Suprapubic skin (tissue), 4 donors: ENCODE measurements around the gene COX10. TPM values are rescaled to one million over a fixed set of nuclear protein-coding genes. Genes with fewer than 3 reads are reported as not detected.

Source experiments
- DNase-seq, 2 donors: peaks; one replicate each; pipeline ENCODE4 v3.0.0-alpha.2; 2019; ENCODE audit warnings: low spot score in 2 of 2
- H3K27ac ChIP-seq: fragments of 200-600 bp; sonication (generic); one replicate; pipeline ENCODE4 v1.5.1; 2019
- H3K27me3 ChIP-seq: fragments of 200-600 bp; sonication (generic); one replicate; pipeline ENCODE4 v1.5.1; 2019
- H3K36me3 ChIP-seq: fragments of 200-600 bp; sonication (generic); one replicate; pipeline ENCODE4 v1.5.1; 2019
- H3K4me1 ChIP-seq: fragments of 200-600 bp; sonication (generic); one replicate; pipeline ENCODE4 v1.5.1; 2019
- H3K4me3 ChIP-seq: fragments of 200-600 bp; sonication (generic); one replicate; pipeline ENCODE4 v1.5.1; 2019; ENCODE audit warnings: mild to moderate bottlenecking
- H3K9me3 ChIP-seq: fragments of 200-600 bp; sonication (generic); one replicate; pipeline ENCODE4 v1.5.1; 2019
- CTCF ChIP-seq, 2 donors: fragments of 200-600 bp in 1 of 2; fragments of 450-650 bp in 1 of 2; sonication (generic) in 1 of 2; IDR thresholded peaks; one replicate each; pipeline ENCODE4 v1.5.1; 2016 to 2019; ENCODE audit warnings: antibody characterized with exemption in 2 of 2, mild to moderate bottlenecking in 1 of 2, moderate library complexity in 1 of 2
- EP300 ChIP-seq: sonication (generic); formaldehyde crosslinking; IDR thresholded peaks from one replicate; pipeline ENCODE4 v1.6.1; 2017; ENCODE audit warnings: antibody characterized with exemption
- POLR2A ChIP-seq, 2 donors: fragments of 450-650 bp; IDR thresholded peaks; one replicate each; pipeline ENCODE4 v1.6.1; 2017; ENCODE audit warnings: antibody characterized with exemption in 2 of 2, mild to moderate bottlenecking in 2 of 2, moderate library complexity in 2 of 2
- POLR2AphosphoS5 ChIP-seq, 3 donors: sonication (generic); formaldehyde crosslinking; IDR thresholded peaks; one replicate each; pipeline ENCODE4 v1.6.1; 2017; ENCODE audit warnings: antibody characterized with exemption in 3 of 3
- WGBS: methylation state at CpG from one replicate; pipeline ENCODE4 v1.1.5; 2018; 5-methylcytosine and 5-hydroxymethylcytosine counted together
- total RNA-seq, 4 donors: library from RNA; depleted of rRNA; stranded (reverse); fragments of >200 nt; gene quantifications; one replicate each; pipeline ENCODE4 v1.1.0, GENCODE V29; 2016

The COX10 gene
- total RNA-seq, 4 donors from 2014 or later: 26.5 to 35.9 (median 32.1) TPM

GRCh38 chr17:14134456-14134855 lies 65.2 kb downstream of the COX10 start:
- no peaks in the 10 kb centered on the region for H3K9me3 ChIP-seq
- no peak overlapping the region for H3K27ac ChIP-seq
- H3K4me3 ChIP-seq: no peak overlapping the region
- TF ChIP-seq POLR2A (IDR thresholded peaks at IDR 0.05): no peak
- TF ChIP-seq CTCF (IDR thresholded peaks at IDR 0.05): no peak
- TF ChIP-seq POLR2AphosphoS5 (IDR thresholded peaks at IDR 0.05): no peak
- no peak for TF ChIP-seq EP300
- H3K4me1 ChIP-seq: no peaks in the 10 kb centered on the region
- DNase-seq: no peak
- WGBS: 85% methylated on average over 2 of the region's 2 CpGs
- H3K27me3 ChIP-seq: no peaks in the 10 kb centered on the region
- H3K36me3 ChIP-seq: no peaks in the 10 kb centered on the region

DNA sequence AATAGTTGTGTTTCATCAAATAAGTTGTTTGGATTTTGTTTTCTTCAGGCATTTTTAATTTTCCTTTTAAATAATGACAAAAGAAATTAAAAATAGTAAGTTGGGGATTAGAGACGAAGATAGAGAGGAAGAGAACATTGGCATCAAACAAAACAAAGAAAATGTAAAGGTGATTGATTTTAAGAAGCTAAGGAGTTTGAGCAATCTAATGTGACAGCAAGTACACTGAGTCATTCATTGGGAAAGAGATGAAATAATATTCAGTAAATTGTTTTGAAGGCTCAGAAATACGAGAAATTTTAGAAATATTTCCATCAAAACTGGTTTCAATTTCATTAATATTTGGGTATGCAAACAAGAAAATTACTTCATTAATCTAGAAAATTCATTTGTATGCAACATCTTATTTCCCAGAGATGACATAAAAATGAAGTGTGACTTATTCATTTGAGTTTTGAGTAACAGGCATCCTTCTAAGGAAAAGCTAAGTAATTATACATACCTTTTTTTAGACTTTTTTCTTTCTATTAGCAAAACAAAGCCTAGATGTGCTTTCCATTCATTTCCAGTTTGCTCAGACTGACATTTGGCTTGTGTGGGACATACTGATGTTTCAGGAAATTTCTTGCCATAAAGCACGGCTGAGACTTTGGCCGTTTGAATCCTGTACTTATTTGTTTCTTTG lies 66.7 kb downstream of the COX10 start:
- no peak overlapping the region for H3K4me3 ChIP-seq
- WGBS: 75% methylated on average over 4 of the region's 4 CpGs
- no peak for TF ChIP-seq EP300
- H3K27me3 ChIP-seq: no peaks in the 10 kb centered on the region
- no peaks in the 10 kb centered on the region for H3K4me1 ChIP-seq
- no peak for DNase-seq
- H3K36me3 ChIP-seq: no peaks in the 10 kb centered on the region
- H3K27ac ChIP-seq: no peak overlapping the region
- no peaks in the 10 kb centered on the region for H3K9me3 ChIP-seq

DNA sequence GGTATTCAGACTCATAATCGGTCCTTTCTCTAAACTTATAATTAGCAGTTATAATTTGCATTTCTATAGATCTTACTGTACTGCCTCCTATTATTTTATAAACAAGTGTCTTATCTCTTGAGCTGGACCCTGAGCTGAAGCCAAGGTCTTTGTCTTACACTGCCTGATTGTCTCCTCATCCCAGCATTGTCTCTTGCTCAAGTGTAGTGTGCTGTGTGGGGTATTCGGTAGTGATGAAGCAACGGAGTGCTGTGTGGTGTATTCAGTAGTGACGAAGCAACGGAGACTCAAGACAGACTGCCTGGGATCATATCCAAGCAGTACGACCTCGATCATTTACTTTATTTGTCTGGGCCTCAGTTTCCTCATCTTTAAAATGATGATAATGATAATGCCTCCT lies 69.3 kb downstream of the COX10 start:
- no peaks in the 10 kb centered on the region for H3K36me3 ChIP-seq
- 96% methylated on average over 7 of the region's 7 CpGs for WGBS
- no peaks in the 10 kb centered on the region for H3K4me1 ChIP-seq
- H3K9me3 ChIP-seq: no peaks in the 10 kb centered on the region
- TF ChIP-seq EP300: no peak
- TF ChIP-seq POLR2A (IDR thresholded peaks at IDR 0.05): no peak
- no peak for TF ChIP-seq POLR2AphosphoS5 (IDR thresholded peaks at IDR 0.05)
- no peak for TF ChIP-seq CTCF (IDR thresholded peaks at IDR 0.05)
- no peak overlapping the region for H3K4me3 ChIP-seq
- no peak for DNase-seq
- H3K27me3 ChIP-seq: no peaks in the 10 kb centered on the region
- H3K27ac ChIP-seq: no peak overlapping the region

- H3K27me3 ChIP-seq: no peaks in the 10 kb centered on the region
- H3K36me3 ChIP-seq: no peaks in the 10 kb centered on the region
- 52% methylated on average over 3 of the region's 3 CpGs for WGBS
- H3K4me3 ChIP-seq: no peak overlapping the region
- H3K9me3 ChIP-seq: no peaks in the 10 kb centered on the region
- TF ChIP-seq POLR2A (IDR thresholded peaks at IDR 0.05) (no peak), CTCF (IDR thresholded peaks at IDR 0.05) (no peak), POLR2AphosphoS5 (IDR thresholded peaks at IDR 0.05) (no peak), EP300 (no peak)
- no peak for DNase-seq
- peaks cover 3% of the 10 kb centered on the region for H3K4me1 ChIP-seq
- H3K27ac ChIP-seq: no peak overlapping the region
Observed at GRCh38 chr17:14143688-14144087, 74.4 kb downstream of the COX10 start.

DNA sequence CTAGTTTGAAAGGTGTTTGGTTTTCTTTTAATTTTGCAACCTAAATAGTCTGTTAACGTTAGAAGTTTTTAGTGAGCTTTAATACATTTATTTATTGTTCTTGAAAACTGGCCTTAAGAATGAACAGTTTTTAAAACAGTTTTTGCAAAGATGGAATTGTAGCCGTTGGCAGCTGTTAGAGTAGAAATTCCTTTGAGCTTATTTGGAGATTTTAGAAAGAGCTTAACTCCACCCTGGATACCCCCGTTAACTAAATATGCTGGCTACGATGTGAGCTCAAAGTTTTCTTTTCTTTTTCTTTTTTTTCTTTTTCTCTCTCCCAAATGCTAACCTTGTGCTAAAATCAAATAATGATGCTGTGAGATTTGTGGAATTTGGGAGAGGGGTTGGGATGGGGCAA lies 75.2 kb downstream of the COX10 start:
- peaks cover 3% of the 10 kb centered on the region for H3K4me1 ChIP-seq
- no peak for TF ChIP-seq POLR2A (IDR thresholded peaks at IDR 0.05)
- no peak for TF ChIP-seq CTCF (IDR thresholded peaks at IDR 0.05)
- no peak for TF ChIP-seq EP300
- TF ChIP-seq POLR2AphosphoS5 (IDR thresholded peaks at IDR 0.05): no peak
- 58% methylated on average over 4 of the region's 4 CpGs for WGBS
- H3K27ac ChIP-seq: no peak overlapping the region
- no peaks in the 10 kb centered on the region for H3K27me3 ChIP-seq
- no peak for DNase-seq
- no peaks in the 10 kb centered on the region for H3K36me3 ChIP-seq
- no peak overlapping the region for H3K4me3 ChIP-seq
- no peaks in the 10 kb centered on the region for H3K9me3 ChIP-seq

GRCh38 chr17:14149751-14150150 lies 80.4 kb downstream of the COX10 start:
- WGBS: 88% methylated on average over 5 of the region's 5 CpGs
- Histone ChIP-seq H3K27ac (no peak overlapping the region), H3K36me3 (no peaks in the 10 kb centered on the region), H3K9me3 (no peaks in the 10 kb centered on the region), H3K27me3 (no peaks in the 10 kb centered on the region), H3K4me3 (no peak overlapping the region), H3K4me1 (no peaks in the 10 kb centered on the region)
- DNase-seq: no peak
- no peak for TF ChIP-seq CTCF (IDR thresholded peaks at IDR 0.05)
- no peak for TF ChIP-seq EP300
- no peak for TF ChIP-seq POLR2A (IDR thresholded peaks at IDR 0.05)
- no peak for TF ChIP-seq POLR2AphosphoS5 (IDR thresholded peaks at IDR 0.05)
